Ovary (tissue), 3 donors: Measurements from ENCODE around the gene IRX4.

Experiments used
- EP300 ChIP-seq: sonication (generic); formaldehyde crosslinking; IDR thresholded peaks from one replicate; pipeline ENCODE4 v1.6.1; 2017; ENCODE audit warnings: antibody characterized with exemption
- POLR2A ChIP-seq: fragments of 450-650 bp; IDR thresholded peaks from one replicate; pipeline ENCODE4 v1.6.1; 2017; ENCODE audit warnings: antibody characterized with exemption, mild to moderate bottlenecking, moderate library complexity
- TF ChIP-seq, protein P1 (sequence below), 3 donors: fragments of 450-650 bp in 2 of 3; fragments of 200-600 bp in 1 of 3; IDR thresholded peaks; one replicate each; pipeline versions ENCODE4 v1.5.1 to v1.8.0; 2016 to 2022; ENCODE audit warnings: antibody characterized with exemption in 3 of 3, mild to moderate bottlenecking in 1 of 3
- donor health status: DM: no; HTN: no; CAD: no.

DNA sequence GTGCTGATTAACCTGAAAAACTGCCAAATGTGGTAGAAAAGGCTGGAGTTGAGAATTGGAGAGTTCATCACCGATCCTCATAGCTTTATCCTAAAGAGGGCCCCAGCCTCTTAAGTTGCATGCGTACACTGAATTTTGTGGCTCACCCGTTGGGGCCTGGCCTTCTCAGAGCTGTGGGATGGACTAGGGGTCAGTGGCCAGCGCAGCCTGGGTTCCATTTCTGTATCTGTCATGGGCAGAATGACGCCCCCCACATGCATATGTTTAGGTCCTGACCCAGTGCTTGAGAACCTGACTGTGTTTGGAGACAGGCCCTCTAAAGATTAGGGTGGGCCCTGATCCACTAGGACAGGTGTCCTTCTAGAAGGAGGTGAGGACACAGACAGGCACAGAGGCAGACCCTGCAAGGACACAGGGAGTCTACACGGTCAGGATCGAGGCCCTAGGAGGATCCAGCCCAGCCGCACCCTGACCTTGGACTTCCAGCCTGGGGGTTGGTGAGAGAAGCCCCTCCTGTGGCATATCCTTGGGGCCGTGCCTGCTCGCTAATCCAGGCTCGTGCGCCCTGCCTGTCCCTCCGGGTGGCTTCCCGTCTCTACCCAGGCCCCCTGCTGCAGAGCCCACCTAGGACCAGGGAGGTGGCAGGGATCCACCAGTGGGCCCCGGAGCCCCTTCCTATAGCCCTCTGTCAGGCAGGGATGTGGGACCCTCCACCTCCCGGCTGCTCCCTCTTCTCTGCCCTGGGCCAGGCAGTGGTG is 49.3 kb downstream of the IRX4 start:
- TF ChIP-seq, protein P1, sequence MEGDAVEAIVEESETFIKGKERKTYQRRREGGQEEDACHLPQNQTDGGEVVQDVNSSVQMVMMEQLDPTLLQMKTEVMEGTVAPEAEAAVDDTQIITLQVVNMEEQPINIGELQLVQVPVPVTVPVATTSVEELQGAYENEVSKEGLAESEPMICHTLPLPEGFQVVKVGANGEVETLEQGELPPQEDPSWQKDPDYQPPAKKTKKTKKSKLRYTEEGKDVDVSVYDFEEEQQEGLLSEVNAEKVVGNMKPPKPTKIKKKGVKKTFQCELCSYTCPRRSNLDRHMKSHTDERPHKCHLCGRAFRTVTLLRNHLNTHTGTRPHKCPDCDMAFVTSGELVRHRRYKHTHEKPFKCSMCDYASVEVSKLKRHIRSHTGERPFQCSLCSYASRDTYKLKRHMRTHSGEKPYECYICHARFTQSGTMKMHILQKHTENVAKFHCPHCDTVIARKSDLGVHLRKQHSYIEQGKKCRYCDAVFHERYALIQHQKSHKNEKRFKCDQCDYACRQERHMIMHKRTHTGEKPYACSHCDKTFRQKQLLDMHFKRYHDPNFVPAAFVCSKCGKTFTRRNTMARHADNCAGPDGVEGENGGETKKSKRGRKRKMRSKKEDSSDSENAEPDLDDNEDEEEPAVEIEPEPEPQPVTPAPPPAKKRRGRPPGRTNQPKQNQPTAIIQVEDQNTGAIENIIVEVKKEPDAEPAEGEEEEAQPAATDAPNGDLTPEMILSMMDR (IDR thresholded peaks at IDR 0.05) = no peak
- TF ChIP-seq POLR2A = no peak
- TF ChIP-seq EP300 = no peak
